Activated CD4-positive, alpha-beta memory T cell treated with anti-CD3 and anti-CD28 coated beads for 36 hours (primary cell): ENCODE results near the gene FSTL3. TPM values are rescaled to one million over a fixed set of nuclear protein-coding genes. Genes with fewer than 3 reads are reported as not detected.
"Not testable (repeated sequence)": the region's sequence is repeated elsewhere in the genome, so short reads cannot be mapped to it uniquely, and the experiment has no call there.

Experiments used
- CTCF ChIA-PET: fragments of 350-600 bp; sonication (Branson Sonifier 250); formaldehyde crosslinking; loops from one replicate; lab custom pipeline; 2021; ENCODE audit warnings: antibody characterized with exemption, inconsistent platforms; lab: Charles Lee
- POLR2A ChIA-PET: fragments of 350-600 bp; sonication (Branson Sonifier 250); formaldehyde crosslinking; loops from one replicate; lab custom pipeline; 2021; ENCODE audit warnings: antibody characterized with exemption; lab: Charles Lee
- DNase-seq: peaks from one replicate; pipeline ENCODE4 v3.0.0-alpha.2; 2020
- H3K27ac Mint-ChIP-seq: one replicate; pipeline ENCODE4 v1.8.0; 2021; ENCODE audit warnings: mixed read lengths
- H3K27me3 Mint-ChIP-seq: one replicate; pipeline ENCODE4 v1.8.0; 2021; ENCODE audit warnings: mixed read lengths
- H3K36me3 Mint-ChIP-seq: one replicate; pipeline ENCODE4 v1.8.0; 2021; ENCODE audit warnings: mixed read lengths
- H3K4me1 Mint-ChIP-seq: one replicate; pipeline ENCODE4 v1.8.0; 2021; ENCODE audit warnings: low read depth, mixed read lengths
- H3K4me3 Mint-ChIP-seq: one replicate; pipeline ENCODE4 v1.8.0; 2021; ENCODE audit warnings: mild to moderate bottlenecking, mixed read lengths
- H3K9me3 Mint-ChIP-seq: one replicate; pipeline ENCODE4 v1.8.0; 2021; ENCODE audit warnings: mixed read lengths
- intact Hi-C: fragments of 100-400 bp; cut with micrococcal nuclease; formaldehyde crosslinking; loops from one replicate; pipeline ENCODE4 v1.15.1; 2023
- total RNA-seq, 2 experiments: library from RNA; stranded (reverse); gene quantifications; one replicate each; pipeline ENCODE4 v1.2.3, GENCODE V29; 2021

Gene FSTL3
- total RNA-seq, 2 experiments from 2014 or later: 5.7 to 6.0 TPM

- no peak for DNase-seq
- ChIA-PET CTCF (no interaction called here), POLR2A (no interaction called here)
- Mint-ChIP-seq H3K4me3 (no peak overlapping the region), H3K27ac (no peak overlapping the region), H3K4me1 (no peaks in the 10 kb centered on the region), H3K27me3 (peaks cover 9% of the 10 kb centered on the region), H3K36me3 (no peaks in the 10 kb centered on the region), H3K9me3 (no peaks in the 10 kb centered on the region)
- intact Hi-C loops: no loop called here
These were observed 51.8 kb downstream of the FSTL3 start for GRCh38 chr19:728011-728410.

- not testable (repeated sequence) for H3K4me1 Mint-ChIP-seq, DNase-seq, H3K27me3 Mint-ChIP-seq
These were observed 53.4 kb downstream of the FSTL3 start for GRCh38 chr19:729564-729963.

GRCh38 chr19:729965-730668 is 53.9 kb downstream of the FSTL3 start:
- Mint-ChIP-seq H3K9me3 (no peaks in the 10 kb centered on the region), H3K27me3 (peaks cover 5% of the 10 kb centered on the region), H3K4me1 (peaks cover 4% of the 10 kb centered on the region), H3K36me3 (no peaks in the 10 kb centered on the region), H3K27ac (no peak overlapping the region), H3K4me3 (no peak overlapping the region)
- DNase-seq: no peak
- ChIA-PET CTCF (interaction anchor here (0.6 kb wide), 1 partner anchor 41 kb away, joined by 3 read pairs; no protein-coding TSS in a partner anchor), POLR2A (no interaction called here)
- intact Hi-C loops: loop anchor here (5.0 kb wide), 1 partner anchor 143 kb away; the partner anchor contains the start of gene HCN2

More at GRCh38 chr19:729564-729963, 53.4 kb downstream of the FSTL3 start:
- H3K9me3 Mint-ChIP-seq, H3K4me3 Mint-ChIP-seq, H3K27ac Mint-ChIP-seq, CTCF ChIA-PET, POLR2A ChIA-PET, H3K36me3 Mint-ChIP-seq, intact Hi-C loops: not testable (repeated sequence)

GRCh38 chr19:731000-731399 is 54.8 kb downstream of the FSTL3 start:
- H3K4me1 Mint-ChIP-seq: peaks cover 4% of the 10 kb centered on the region
- no peaks in the 10 kb centered on the region for H3K36me3 Mint-ChIP-seq
- ChIA-PET POLR2A (no interaction called here), CTCF (interaction anchor here (1.9 kb wide), 1 partner anchor 68 kb away, joined by 5 read pairs; the partner anchor contains the start of gene RNF126)
- no peaks in the 10 kb centered on the region for H3K9me3 Mint-ChIP-seq
- DNase-seq: no peak
- no peak overlapping the region for H3K27ac Mint-ChIP-seq
- no peak overlapping the region for H3K4me3 Mint-ChIP-seq
- intact Hi-C loops: loop anchor here (5.0 kb wide), 1 partner anchor 144 kb away; the partner anchor contains the start of gene HCN2
- H3K27me3 Mint-ChIP-seq: peaks cover 2% of the 10 kb centered on the region

- ChIA-PET POLR2A (no interaction called here), CTCF (interaction anchor here (1.3 to 1.9 kb wide), 2 partner anchors 69 to 148 kb away, joined by 5 read pairs; partner anchors contain the start of gene RNF126)
- intact Hi-C loops: loop anchor here (5.0 kb wide), 1 partner anchor 145 kb away; the partner anchor contains the start of gene HCN2
- no peak for DNase-seq
- no peak overlapping the region for H3K27ac Mint-ChIP-seq
- H3K9me3 Mint-ChIP-seq: no peaks in the 10 kb centered on the region
- no peaks in the 10 kb centered on the region for H3K36me3 Mint-ChIP-seq
- H3K4me3 Mint-ChIP-seq: no peak overlapping the region
- H3K4me1 Mint-ChIP-seq: peaks cover 4% of the 10 kb centered on the region
- peaks cover 4% of the 10 kb centered on the region for H3K27me3 Mint-ChIP-seq
These were observed 56.2 kb downstream of the FSTL3 start for GRCh38 chr19:732148-733069.

Other genes with a start within 250 kb of the FSTL3 start
- gene SHC2, start 215.4 kb upstream of the FSTL3 start, total RNA-seq: under 1 TPM in 1 of 2 experiments, not detected in 1; 0.21 TPM
- under 1 TPM; 0.22 to 0.36 TPM for gene MADCAM1, start 179.9 kb upstream of the FSTL3 start, total RNA-seq
- gene TPGS1, start 168.9 kb upstream of the FSTL3 start, total RNA-seq: 1 to 10 TPM; 8.1 to 8.5 TPM
- 10 to 100 TPM; 45.9 to 46.4 TPM for gene CDC34, start 144.6 kb upstream of the FSTL3 start, total RNA-seq
- 10 to 100 TPM; 27.2 to 27.4 TPM for gene GZMM, start 132.3 kb upstream of the FSTL3 start, total RNA-seq
- gene BSG, start 103.8 kb upstream of the FSTL3 start, total RNA-seq: 100 to 1,000 TPM; 185 to 205 TPM
- gene HCN2, start 86.5 kb upstream of the FSTL3 start, total RNA-seq: 1 to 10 TPM in 1 of 2 experiments, under 1 TPM in 1; 1.00 to 1.0 TPM
- 10 to 100 TPM; 71.5 to 72.5 TPM for gene POLRMT, start 42.9 kb upstream of the FSTL3 start, total RNA-seq
- under 1 TPM in 1 of 2 experiments, not detected in 1; 0.14 TPM for gene FGF22, start 36.5 kb upstream of the FSTL3 start, total RNA-seq
- 10 to 100 TPM; 84.4 to 89.7 TPM for gene RNF126, start 13.2 kb upstream of the FSTL3 start, total RNA-seq
- not detected for gene PRSS57, start 19.1 kb downstream of the FSTL3 start, total RNA-seq
- gene PALM, start 32.5 kb downstream of the FSTL3 start, total RNA-seq: under 1 TPM in 1 of 2 experiments, not detected in 1; 0.17 TPM
- gene MISP, start 74.7 kb downstream of the FSTL3 start, total RNA-seq: not detected
- gene PTBP1, start 121.1 kb downstream of the FSTL3 start, total RNA-seq: 100 to 1,000 TPM; 464 to 465 TPM
- not detected for gene PLPPR3, start 145.6 kb downstream of the FSTL3 start, total RNA-seq
- gene AZU1, start 151.4 kb downstream of the FSTL3 start, total RNA-seq: not detected
- gene PRTN3, start 164.6 kb downstream of the FSTL3 start, total RNA-seq: not detected
- not detected for gene ELANE, start 175.9 kb downstream of the FSTL3 start, total RNA-seq
- gene CFD, start 183.3 kb downstream of the FSTL3 start, total RNA-seq: under 1 TPM; 0.40 to 0.63 TPM
- 10 to 100 TPM; 58.9 to 62.7 TPM for gene MED16, start 216.8 kb downstream of the FSTL3 start, total RNA-seq
- gene RNU6-9, start 217.1 kb downstream of the FSTL3 start, total RNA-seq: not detected
- 10 to 100 TPM; 80.4 to 81.4 TPM for gene R3HDM4, start 236.8 kb downstream of the FSTL3 start, total RNA-seq
- gene KISS1R, start 240.9 kb downstream of the FSTL3 start, total RNA-seq: 10 to 100 TPM in 1 of 2 experiments, 1 to 10 TPM in 1; 9.9 to 10.6 TPM
- gene ARID3A, start 249.6 kb downstream of the FSTL3 start, total RNA-seq: 10 to 100 TPM; 28.5 to 30.6 TPM